Brain microvascular endothelial cell (primary cell): ENCODE measurements around the gene MYO3B.

Experiments
- DNase-seq: peaks from one replicate; pipeline ENCODE4 v3.0.0-alpha.2; 2020
- H3K27ac ChIP-seq: fragments of 250-450 bp; sonication (Bioruptor Pico); 2 replicates; pipeline ENCODE4 v1.5.1; 2020; ENCODE audit warnings: mild to moderate bottlenecking, moderate library complexity
- H3K27me3 ChIP-seq: fragments of 250-450 bp; sonication (Bioruptor Pico); replicated peaks from 2 replicates; pipeline ENCODE4 v1.5.1; 2020; ENCODE audit warnings: mild to moderate bottlenecking
- H3K36me3 ChIP-seq: fragments of 250-450 bp; sonication (Bioruptor Pico); replicated peaks from 2 replicates; pipeline ENCODE4 v1.5.1; 2020; ENCODE audit warnings: mild to moderate bottlenecking
- H3K4me3 ChIP-seq: 2 replicates; pipeline ENCODE4 v1.5.1; 2011; ENCODE audit warnings: low read depth, mild to moderate bottlenecking, control low read depth, low read length, moderate library complexity
- in situ Hi-C: cut with HindIII; loops from 2 replicates; pipeline ENCODE4 v1.10.0; 2017; ENCODE audit warnings: low sequenced_read_pairs, low pct_ligation_motif_present
- TF ChIP-seq, protein P1 (sequence below): IDR thresholded peaks from 2 replicates; pipeline ENCODE4 v1.5.1; 2011; ENCODE audit warnings: low read depth, mild to moderate bottlenecking, moderate library complexity, low read length, control low read depth, inconsistent platforms; ENCODE audit errors: missing control alignments

The MYO3B gene

DNA sequence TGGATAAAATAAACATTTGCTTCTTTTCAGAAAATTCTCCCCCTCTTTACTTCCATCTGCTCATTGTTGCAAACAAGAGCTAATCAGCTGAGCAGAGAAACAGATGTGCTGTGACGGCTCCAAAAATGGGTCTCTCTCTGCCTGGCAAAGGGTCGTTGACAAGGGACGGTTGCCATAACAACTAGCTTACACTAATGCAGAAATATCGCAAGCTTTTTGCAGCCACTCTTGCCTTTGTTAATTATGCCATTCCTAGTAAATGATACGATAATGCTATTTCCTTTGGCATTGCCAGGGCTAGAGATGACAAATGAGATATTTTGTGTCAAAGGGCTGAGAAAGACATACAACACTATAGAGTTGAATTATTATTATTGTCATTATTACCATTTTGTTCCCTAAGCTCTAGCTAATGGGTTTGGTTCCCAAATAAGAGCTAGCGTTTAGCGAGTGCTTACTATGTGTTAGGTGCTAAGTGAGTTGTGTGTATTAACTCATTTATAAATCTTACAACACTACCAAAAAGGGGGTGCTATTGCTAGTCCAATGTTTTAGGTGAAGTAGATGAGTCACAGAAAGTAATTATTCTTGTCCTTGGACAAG is 46.8 kb downstream of the MYO3B start:
- TF ChIP-seq, protein P1, sequence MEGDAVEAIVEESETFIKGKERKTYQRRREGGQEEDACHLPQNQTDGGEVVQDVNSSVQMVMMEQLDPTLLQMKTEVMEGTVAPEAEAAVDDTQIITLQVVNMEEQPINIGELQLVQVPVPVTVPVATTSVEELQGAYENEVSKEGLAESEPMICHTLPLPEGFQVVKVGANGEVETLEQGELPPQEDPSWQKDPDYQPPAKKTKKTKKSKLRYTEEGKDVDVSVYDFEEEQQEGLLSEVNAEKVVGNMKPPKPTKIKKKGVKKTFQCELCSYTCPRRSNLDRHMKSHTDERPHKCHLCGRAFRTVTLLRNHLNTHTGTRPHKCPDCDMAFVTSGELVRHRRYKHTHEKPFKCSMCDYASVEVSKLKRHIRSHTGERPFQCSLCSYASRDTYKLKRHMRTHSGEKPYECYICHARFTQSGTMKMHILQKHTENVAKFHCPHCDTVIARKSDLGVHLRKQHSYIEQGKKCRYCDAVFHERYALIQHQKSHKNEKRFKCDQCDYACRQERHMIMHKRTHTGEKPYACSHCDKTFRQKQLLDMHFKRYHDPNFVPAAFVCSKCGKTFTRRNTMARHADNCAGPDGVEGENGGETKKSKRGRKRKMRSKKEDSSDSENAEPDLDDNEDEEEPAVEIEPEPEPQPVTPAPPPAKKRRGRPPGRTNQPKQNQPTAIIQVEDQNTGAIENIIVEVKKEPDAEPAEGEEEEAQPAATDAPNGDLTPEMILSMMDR: no peak

DNA sequence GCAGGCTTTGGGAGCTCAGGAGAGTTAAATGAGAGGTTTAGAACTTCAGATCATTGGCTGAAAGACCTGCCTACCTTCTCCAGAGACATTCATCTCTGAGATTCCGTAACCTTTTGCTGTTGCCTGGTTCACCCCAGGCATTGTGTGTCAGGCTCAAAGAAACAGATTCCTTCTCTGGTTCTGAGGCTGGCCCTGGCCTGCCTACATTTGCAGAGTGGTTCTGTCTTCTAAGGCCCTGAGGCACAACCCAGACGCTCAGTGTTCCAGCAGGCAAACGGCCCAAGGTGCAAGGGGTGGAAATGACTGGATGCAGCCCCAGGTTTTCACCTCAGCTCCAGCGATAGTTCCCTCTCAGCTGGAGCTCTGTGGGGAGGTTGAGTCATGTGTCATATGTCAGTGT is 48.3 kb downstream of the MYO3B start:
- no peak for DNase-seq
- TF ChIP-seq, protein P1: no peak
- H3K27me3 ChIP-seq: no peaks in the 10 kb centered on the region
- in situ Hi-C loops: no loop called here
- H3K36me3 ChIP-seq: no peaks in the 10 kb centered on the region
- no peak overlapping the region for H3K4me3 ChIP-seq
- H3K27ac ChIP-seq: no peak overlapping the region

More for the DNA sequence above, 46.8 kb downstream of the MYO3B start:
- H3K27ac ChIP-seq: no peak overlapping the region
- in situ Hi-C loops: no loop called here
- H3K27me3 ChIP-seq: no peaks in the 10 kb centered on the region
- no peaks in the 10 kb centered on the region for H3K36me3 ChIP-seq
- DNase-seq: no peak
- no peak overlapping the region for H3K4me3 ChIP-seq

DNA sequence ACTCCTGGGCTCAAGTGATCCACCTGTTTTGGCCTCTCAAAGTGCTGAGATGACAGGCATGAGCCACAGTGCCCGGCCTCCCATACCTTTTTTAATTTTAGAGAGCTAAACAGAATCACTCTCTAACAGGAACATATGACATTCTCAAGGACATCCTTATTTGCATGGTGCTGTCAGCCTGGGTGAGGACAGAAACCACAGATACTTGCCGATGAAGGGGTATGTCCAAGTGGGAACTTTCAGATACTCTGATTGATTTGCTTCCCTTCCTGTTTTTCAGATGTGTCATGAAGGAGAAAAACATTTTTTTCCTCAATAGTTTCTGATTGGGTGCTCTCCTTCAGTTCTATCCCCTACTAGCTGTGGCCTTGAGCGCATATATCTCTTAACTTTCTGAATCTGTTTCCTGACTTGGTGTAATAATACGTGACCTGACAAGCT is 49.6 kb downstream of the MYO3B start:
- TF ChIP-seq, protein P1: no peak
- Histone ChIP-seq H3K4me3 (no peak overlapping the region), H3K27me3 (no peaks in the 10 kb centered on the region), H3K27ac (no peak overlapping the region), H3K36me3 (no peaks in the 10 kb centered on the region)
- DNase-seq: no peak
- in situ Hi-C loops: no loop called here

DNA sequence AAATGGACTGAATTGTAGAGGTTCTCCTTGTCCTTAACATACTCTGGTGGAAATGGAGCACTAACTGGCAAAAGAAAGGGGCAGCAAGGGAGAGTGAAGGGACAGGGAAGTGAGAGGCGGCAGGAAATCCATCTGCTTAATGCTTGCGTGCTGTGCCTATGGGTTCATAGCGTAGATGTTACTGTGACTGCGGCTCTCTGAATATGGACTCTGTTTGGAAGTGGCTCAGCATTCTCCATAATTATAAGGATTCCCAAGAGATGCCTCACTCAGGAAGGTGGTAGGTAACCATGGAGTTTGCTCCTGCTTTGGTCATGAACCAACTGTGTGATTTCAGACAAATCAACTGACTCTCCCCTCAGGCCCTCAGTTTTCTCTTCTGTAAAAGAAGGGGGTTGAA is 50.0 kb downstream of the MYO3B start:
- no peak for DNase-seq
- H3K27me3 ChIP-seq: no peaks in the 10 kb centered on the region
- TF ChIP-seq, protein P1: no peak
- in situ Hi-C loops: no loop called here
- no peak overlapping the region for H3K27ac ChIP-seq
- no peaks in the 10 kb centered on the region for H3K36me3 ChIP-seq
- H3K4me3 ChIP-seq: no peak overlapping the region

DNA sequence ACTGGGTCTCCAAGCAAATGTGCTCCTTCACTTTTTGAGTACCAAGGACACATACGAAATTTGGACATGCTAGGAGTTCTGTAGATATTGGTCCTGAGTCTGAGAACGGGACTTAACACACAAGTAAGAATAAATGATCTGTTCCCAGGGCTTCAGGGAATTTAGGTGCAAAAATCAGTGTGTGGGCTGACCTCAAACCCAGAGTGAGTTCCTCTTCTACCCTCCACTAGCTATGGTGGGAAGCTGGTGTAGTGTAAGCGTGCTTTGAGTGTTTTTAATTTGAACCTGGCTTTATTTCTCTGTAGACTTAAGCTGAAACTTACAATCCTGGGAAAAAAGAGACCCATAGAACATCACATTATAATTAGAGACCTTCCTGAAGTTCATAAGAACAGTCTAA is 50.5 kb downstream of the MYO3B start:
- no peak overlapping the region for H3K4me3 ChIP-seq
- in situ Hi-C loops: no loop called here
- H3K36me3 ChIP-seq: no peaks in the 10 kb centered on the region
- no peak for DNase-seq
- H3K27ac ChIP-seq: no peak overlapping the region
- TF ChIP-seq, protein P1: no peak
- no peaks in the 10 kb centered on the region for H3K27me3 ChIP-seq

DNA sequence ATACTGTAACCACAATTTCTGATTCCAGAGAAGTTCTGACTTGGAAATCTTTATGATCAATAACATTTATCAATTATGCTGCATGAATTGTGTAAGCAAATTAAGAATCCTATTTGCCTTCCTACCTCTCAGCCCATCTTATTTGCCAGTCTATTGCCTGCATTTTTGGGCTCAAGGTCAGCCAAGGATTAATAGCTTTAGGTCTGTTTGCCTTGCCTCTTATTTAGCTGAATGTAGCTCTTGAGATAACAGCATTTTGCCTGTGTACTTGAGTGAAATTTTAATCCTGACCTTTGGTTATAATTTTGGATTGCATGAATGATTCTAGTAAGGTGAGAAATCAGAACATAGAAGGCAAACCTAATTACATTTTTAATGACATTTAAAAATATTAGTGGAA is 51.2 kb downstream of the MYO3B start:
- Histone ChIP-seq H3K36me3 (no peaks in the 10 kb centered on the region), H3K27me3 (no peaks in the 10 kb centered on the region), H3K27ac (no peak overlapping the region), H3K4me3 (no peak overlapping the region)
- in situ Hi-C loops: no loop called here
- TF ChIP-seq, protein P1: no peak
- no peak for DNase-seq
